Muscle layer of duodenum (tissue), 2 donors: ENCODE measurements around the gene AKT1.

ENCODE experiments used
- H3K27ac ChIP-seq: one replicate; pipeline ENCODE4 v1.7.0; 2013; ENCODE audit warnings: mild to moderate bottlenecking, low read length
- H3K27me3 ChIP-seq: one replicate; pipeline ENCODE4 v1.7.0; 2013; ENCODE audit warnings: low read depth, mild to moderate bottlenecking, control low read depth, low read length
- H3K36me3 ChIP-seq, 2 donors: one replicate each; pipeline ENCODE4 v1.7.0; 2013; ENCODE audit warnings: low read length in 2 of 2, control low read depth in 1 of 2, mild to moderate bottlenecking in 1 of 2; ENCODE audit not compliant: insufficient read depth in 2 of 2, control insufficient read depth in 1 of 2
- H3K4me1 ChIP-seq, 2 donors: one replicate each; pipeline ENCODE4 v1.7.0; 2013; ENCODE audit warnings: low read length in 2 of 2, mild to moderate bottlenecking in 2 of 2, control low read depth in 1 of 2, moderate library complexity in 1 of 2; ENCODE audit not compliant: insufficient read depth in 2 of 2, control insufficient read depth in 1 of 2
- H3K4me3 ChIP-seq, 2 donors: one replicate each; pipeline ENCODE4 v1.7.0; 2013; ENCODE audit warnings: low read length in 2 of 2, low read depth in 1 of 2, mild to moderate bottlenecking in 1 of 2
- H3K9me3 ChIP-seq, 2 donors: one replicate each; pipeline ENCODE4 v1.7.0; 2013; ENCODE audit warnings: low read length in 2 of 2, control low read depth in 1 of 2, mild to moderate bottlenecking in 1 of 2; ENCODE audit not compliant: control insufficient read depth in 1 of 2
- donor health status: healthy.

The AKT1 gene

DNA sequence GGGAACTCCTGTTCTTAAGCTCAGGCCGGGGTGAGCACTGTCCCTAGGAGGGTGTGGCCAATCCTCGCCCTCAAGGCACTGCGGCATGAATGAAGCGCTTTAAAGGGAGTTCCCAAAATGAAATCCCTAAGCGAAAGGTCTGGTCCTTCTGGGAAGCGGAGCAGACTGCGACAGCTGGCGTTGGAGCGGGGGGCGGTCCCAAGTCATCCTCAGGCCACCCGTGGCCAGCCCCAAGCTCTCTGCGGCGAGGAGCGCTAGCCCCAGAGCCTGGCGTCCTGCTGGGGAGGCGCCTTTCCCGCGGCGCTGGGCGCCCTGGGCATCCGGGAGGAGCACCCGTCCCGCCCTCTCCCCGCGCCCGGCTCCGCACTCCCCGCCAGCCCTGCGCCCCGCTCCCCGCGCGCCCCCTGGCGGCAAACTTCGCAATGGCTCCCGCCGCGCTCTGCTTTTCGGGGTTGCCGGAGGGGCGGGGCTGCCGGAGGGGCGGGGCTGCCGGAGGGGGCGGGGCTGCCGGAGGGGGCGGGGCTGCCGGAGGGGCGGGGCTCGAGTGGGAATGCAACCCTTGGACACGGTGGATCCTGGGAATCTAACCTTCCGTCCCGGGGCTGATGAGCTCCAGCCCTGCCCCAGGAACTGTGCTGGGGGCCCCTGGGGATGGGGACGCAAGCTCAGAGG lies 30.8 kb upstream of the AKT1 start:
- H3K9me3 ChIP-seq: no peaks in the 10 kb centered on the region
- H3K36me3 ChIP-seq: no peaks in the 10 kb centered on the region
- peak overlapping the region; percentile 53 to 70 for H3K4me3 ChIP-seq
- no peaks in the 10 kb centered on the region for H3K27me3 ChIP-seq
- no peak overlapping the region for H3K27ac ChIP-seq
- H3K4me1 ChIP-seq: peaks cover 0 to 16% of the 10 kb centered on the region in 2 donors

DNA sequence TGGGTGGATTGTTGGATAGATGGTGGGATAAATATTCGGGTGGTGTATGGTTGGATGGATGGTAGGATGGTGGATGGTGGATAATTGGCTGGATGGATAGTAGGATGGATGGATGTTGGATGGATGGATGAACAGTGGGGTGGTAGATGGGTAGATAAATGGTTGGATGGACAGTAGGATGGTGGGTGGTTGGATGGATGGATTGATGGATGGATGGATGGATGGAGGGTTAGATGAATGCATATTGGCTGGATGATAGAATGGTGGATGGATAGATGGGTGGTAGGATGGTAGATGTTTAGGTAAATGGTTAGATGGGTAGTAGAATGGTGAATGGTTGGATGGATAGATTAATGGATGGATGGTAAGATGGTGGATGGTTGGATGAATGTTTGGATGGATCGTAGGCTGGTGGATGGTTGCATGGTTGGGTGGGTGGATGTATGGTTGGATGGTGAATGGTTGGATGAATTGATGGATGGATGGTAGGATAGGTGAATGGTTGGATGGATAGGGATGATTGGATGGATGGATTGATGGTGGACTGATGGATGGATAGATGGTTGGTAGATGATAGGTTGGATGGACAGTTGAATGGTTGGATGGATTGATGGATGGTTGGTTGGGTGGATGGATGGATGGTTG lies 28.9 kb upstream of the AKT1 start:
- no peak overlapping the region for H3K27ac ChIP-seq
- H3K36me3 ChIP-seq: no peaks in the 10 kb centered on the region
- H3K9me3 ChIP-seq: no peaks in the 10 kb centered on the region
- peaks cover 0 to 28% of the 10 kb centered on the region in 2 donors for H3K4me1 ChIP-seq
- no peak overlapping the region for H3K4me3 ChIP-seq
- no peaks in the 10 kb centered on the region for H3K27me3 ChIP-seq

DNA sequence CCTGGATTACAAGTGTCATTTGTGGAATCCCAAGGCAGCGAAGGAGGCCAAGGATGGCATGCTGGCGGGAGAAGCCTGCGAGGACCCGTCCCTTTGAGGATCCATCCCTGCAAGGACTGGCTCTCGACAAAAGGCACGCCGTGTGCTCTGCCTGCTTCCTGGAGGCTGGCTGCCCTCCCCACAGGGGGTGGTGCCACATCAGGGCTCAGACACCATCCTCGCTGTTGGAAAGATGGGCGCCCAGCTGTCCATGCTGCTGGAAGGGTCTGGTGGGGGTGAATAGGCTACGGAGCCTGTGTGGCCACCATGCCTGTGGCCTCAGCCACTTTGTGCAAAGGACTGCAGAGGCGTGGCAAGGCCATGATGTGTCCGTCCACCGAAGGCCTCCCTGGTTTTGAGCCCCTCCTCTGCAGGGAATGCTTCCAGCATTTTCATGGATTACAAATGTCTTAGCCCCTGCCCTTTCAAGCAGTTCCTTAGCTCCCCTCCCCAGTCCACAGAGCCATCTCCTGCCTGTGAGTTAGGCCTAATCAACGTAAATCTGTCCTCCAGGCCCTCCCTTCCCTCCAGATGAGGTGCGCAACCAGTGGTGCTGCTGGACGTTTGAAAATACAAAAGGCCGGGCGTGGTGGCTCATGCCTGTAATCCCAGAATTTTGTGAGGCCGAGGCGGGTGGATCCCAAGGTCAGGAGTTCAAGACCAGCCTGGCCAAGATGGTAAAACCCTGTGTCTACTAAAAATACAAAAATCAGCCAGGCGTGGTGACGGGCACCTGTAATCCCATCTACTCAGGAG lies 27.5 kb upstream of the AKT1 start:
- Histone ChIP-seq H3K9me3 (no peaks in the 10 kb centered on the region), H3K27me3 (no peaks in the 10 kb centered on the region), H3K4me3 (no peak overlapping the region), H3K27ac (no peak overlapping the region), H3K4me1 (peaks cover 0 to 28% of the 10 kb centered on the region in 2 donors), H3K36me3 (no peaks in the 10 kb centered on the region)

DNA sequence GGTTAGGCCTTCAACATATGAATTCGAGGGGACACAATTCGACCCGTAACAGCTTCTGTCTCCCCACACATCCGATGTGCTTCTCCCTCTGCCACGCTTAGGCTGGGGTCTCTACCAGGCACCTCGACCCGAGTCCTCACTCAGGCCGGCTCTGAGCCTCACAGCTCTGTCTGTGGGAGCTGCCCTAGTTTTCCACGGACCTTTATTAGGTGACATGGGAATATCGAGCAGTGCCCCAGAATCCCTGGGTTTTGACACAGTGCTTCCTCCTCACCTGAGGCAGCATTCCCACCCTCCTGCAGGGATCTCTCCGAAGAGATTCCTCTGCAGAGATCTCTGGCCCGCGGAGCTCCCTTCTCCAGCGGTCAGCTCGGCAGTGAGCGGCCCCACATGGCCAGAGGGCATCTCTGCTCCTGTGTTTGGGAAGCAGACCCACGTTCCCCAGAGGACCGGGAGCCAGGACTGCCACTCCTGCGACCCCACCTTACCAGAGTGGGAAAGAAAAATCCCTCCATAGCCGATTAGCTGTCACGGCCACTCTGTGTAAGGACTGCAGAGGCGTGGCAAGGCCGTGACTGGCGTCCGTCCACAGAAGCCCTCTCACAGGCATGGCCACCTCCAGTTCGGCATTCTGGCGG lies 26.5 kb upstream of the AKT1 start:
- Histone ChIP-seq H3K4me1 (peaks cover 0 to 25% of the 10 kb centered on the region in 2 donors), H3K9me3 (no peaks in the 10 kb centered on the region), H3K27ac (no peak overlapping the region), H3K36me3 (no peaks in the 10 kb centered on the region), H3K4me3 (no peak overlapping the region), H3K27me3 (no peaks in the 10 kb centered on the region)

DNA sequence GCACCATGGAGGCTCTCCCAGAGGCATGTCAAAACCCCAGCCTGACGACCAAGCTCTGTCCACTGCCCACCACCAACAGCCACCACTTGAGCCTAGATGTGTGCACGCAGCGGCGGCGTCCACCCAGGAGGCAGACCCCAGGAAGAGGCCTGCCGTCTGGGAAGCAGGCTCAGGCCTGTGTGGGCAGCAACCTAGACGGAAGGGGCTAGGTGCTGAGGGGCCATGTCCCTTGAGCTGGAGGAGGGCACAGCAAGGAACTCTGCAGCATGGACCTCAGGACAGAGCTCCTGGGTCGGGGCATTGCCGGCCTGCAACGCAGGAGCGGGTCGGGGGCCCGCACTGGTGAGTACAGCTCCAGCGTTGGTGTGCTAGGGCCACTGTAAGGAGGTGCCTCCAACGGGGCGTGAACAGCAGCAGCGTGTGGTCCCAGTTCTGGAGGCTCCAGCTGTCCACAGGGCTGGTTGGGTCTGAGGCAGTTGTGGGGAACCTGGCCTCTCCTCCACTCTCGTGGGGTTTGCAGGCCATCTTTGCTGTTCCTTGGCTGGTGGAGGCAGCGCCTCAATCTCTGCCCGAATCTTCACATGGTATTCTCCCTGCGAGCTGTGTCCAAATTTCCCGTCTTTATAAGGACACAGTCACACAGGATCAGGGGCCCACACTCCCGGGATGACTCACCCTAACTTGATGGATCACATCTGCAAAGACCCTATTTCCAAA lies 25.8 kb upstream of the AKT1 start:
- no peaks in the 10 kb centered on the region for H3K9me3 ChIP-seq
- H3K4me1 ChIP-seq: peaks cover 3 to 31% of the 10 kb centered on the region in 2 donors
- H3K27ac ChIP-seq: no peak overlapping the region
- no peak overlapping the region for H3K4me3 ChIP-seq
- no peaks in the 10 kb centered on the region for H3K36me3 ChIP-seq
- no peaks in the 10 kb centered on the region for H3K27me3 ChIP-seq

DNA sequence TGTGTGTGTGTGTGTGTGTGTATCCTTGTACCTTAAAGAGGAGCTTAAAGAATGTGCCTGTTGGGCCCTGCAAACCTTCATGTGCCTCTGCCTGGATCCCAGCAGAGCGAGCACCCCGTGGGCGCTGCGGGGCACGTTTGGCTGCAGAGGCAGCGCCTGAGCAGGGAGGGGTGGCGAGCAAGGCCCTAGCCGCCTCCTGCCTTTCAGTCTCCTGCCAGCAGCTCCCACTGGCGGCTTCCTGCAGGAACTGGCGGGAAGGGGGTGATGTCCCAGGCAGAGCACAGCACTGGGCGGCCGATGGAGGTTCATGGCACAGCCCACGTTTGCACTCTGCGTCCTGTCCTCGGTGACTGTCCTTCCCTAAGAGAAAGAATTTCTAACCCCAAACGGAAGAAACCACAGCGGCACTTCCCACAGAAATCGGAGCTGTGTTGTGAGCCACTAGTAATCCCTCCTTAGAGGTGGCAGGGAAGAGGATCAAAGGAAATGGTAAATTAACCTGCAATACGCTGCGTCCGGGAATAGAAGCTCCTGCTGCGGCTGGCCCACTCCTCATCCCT lies 25.2 kb upstream of the AKT1 start:
- no peak overlapping the region for H3K27ac ChIP-seq
- no peak overlapping the region for H3K4me3 ChIP-seq
- no peaks in the 10 kb centered on the region for H3K9me3 ChIP-seq
- H3K27me3 ChIP-seq: no peaks in the 10 kb centered on the region
- H3K4me1 ChIP-seq: peaks cover 3 to 31% of the 10 kb centered on the region in 2 donors
- peaks cover 0 to under 1% of the 10 kb centered on the region in 2 donors for H3K36me3 ChIP-seq

DNA sequence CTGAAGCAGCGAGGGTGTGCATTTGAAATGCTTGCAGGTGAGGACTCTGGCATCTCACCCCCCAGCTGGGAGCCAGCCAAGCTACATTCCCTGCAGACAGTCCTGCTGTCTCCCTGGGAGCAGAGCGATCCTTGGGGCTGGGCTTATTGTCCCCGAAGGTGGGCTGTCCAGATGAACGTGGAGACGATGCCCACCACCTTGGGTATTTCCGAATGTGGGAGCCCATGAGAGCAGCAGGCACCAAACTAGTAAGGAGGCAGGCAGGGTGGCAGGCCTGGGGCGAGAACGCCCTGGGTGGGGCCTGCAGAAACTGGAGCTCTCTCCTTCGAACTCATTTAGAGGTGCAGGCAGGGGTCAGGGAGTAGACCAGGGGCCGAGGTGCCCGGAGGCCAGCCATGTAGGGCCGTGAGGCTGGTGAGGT lies 23.8 kb upstream of the AKT1 start:
- Histone ChIP-seq H3K4me3 (no peak overlapping the region), H3K27me3 (no peaks in the 10 kb centered on the region), H3K27ac (no peak overlapping the region), H3K36me3 (peaks cover 0 to 4% of the 10 kb centered on the region in 2 donors), H3K4me1 (peaks cover 3 to 35% of the 10 kb centered on the region in 2 donors), H3K9me3 (no peaks in the 10 kb centered on the region)

DNA sequence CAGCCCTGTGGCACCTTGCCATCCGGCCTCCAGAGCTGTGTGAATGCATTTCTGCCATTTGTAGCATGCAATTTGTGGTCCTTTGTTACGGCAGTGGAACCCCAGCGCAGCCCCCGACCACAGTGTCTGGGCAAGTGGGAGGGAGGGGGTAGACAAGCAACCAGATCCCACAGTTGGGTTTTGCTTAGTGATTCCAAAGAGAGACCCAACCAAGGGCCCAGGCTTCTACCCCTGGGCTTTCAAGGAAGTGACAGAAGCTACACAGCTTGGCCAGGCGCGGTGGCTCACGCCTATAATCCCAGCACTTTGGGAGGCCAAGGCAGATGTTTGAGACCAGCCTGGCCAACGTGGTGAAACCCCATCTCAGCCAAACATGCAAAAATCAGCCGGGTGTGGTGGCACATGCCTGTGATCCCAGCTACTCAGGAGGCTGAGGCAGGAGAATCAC lies 23.2 kb upstream of the AKT1 start:
- no peaks in the 10 kb centered on the region for H3K9me3 ChIP-seq
- H3K27me3 ChIP-seq: no peaks in the 10 kb centered on the region
- peaks cover 0 to 4% of the 10 kb centered on the region in 2 donors for H3K36me3 ChIP-seq
- H3K27ac ChIP-seq: no peak overlapping the region
- H3K4me1 ChIP-seq: peaks cover 3 to 40% of the 10 kb centered on the region in 2 donors
- H3K4me3 ChIP-seq: no peak overlapping the region

DNA sequence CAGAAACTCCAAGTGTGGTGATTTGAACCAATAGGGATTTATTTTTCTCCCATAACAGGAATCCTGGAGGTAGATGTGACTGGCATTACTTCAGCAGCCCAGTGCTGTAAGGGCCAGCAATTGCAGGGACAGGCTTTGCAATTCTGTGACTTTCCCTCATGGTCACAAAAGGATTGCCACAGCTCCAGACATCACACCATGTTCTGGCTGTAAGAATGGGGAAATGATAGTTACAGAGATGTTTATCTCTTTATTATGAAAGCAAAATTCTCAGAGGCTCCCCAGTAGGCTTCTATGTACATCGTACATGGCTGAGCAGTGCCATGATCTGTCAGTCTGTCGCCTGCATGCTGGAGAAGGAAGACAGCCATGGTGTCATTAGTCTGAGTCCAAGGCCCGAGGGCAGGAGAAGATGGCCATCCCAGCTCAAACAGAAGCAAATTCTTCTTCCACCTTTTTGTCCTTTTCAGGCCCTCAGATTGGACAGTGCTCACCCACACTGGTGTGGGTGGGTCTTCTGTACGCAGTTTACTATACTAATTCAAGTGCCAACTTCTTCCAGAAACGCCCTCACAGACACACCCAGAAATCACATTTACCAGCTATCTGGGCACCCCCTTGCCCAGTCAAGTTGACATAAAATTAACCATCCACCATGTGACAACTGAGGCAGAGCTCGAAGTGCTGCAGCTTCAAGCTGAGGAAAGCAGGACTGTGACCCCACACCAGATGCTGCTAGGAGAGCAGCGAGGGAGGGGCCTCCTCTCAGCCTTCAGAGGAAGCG lies 22.6 kb upstream of the AKT1 start:
- Histone ChIP-seq H3K27me3 (no peaks in the 10 kb centered on the region), H3K36me3 (peaks cover 0 to 4% of the 10 kb centered on the region in 2 donors), H3K4me1 (peaks cover 3 to 43% of the 10 kb centered on the region in 2 donors), H3K9me3 (no peaks in the 10 kb centered on the region), H3K27ac (no peak overlapping the region), H3K4me3 (no peak overlapping the region)

DNA sequence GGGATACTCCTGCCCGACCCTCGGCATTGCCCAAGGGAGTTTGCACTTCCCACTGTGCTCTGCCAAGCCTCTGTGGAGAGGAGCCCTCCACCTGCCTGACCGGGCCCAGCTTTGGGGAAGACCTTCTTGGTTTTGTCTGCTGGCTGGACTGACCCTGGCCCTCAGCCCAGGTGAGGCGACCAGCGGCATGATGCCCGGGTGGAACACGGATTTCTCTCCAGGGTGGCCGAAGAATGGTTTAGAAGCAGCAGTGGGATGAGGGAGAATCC lies 21.0 kb upstream of the AKT1 start:
- H3K36me3 ChIP-seq: peaks cover 0 to 4% of the 10 kb centered on the region in 2 donors
- peak overlapping the region; percentile 63 for H3K27ac ChIP-seq

More for the DNA sequence above, 21.0 kb upstream of the AKT1 start:
- Histone ChIP-seq H3K27me3 (no peaks in the 10 kb centered on the region), H3K4me1 (peaks cover 3 to 43% of the 10 kb centered on the region in 2 donors), H3K4me3 (peak overlapping the region; percentile 79 to 81), H3K9me3 (no peaks in the 10 kb centered on the region)
